PC-9 (cell line): ENCODE results near the gene CNTNAP2. TPM values are rescaled to one million over a fixed set of nuclear protein-coding genes. Genes with fewer than 3 reads are reported as not detected.

Experiments
- BruUV-seq: library from RNA; stranded (reverse); fragments of 400-500 nt; replicated peaks from 2 replicates; lab custom pipeline; 2021; lab: Mats Ljungman, UMichigan
- CTCF ChIA-PET: fragments of 300-600 bp; sonication (Branson Sonifier 250); formaldehyde crosslinking; loops from one replicate; lab custom pipeline; 2022; ENCODE audit warnings: antibody characterized with exemption; lab: Charles Lee
- POLR2A ChIA-PET: fragments of 300-600 bp; sonication (Branson Sonifier 250); formaldehyde crosslinking; loops from one replicate; lab custom pipeline; 2022; ENCODE audit warnings: antibody characterized with exemption; ENCODE audit not compliant: unreplicated experiment; lab: Charles Lee
- DNase-seq, 2 experiments: peaks; one replicate each; pipeline versions ENCODE4 v3.0.0 to v3.0.0-alpha.2; 2015 to 2022; ENCODE audit warnings: mixed read lengths in 1 of 2
- H2AFZ ChIP-seq: fragments of 200-600 bp; sonication (generic); 2 replicates; pipeline ENCODE4 v1.8.1; 2017; ENCODE audit warnings: antibody characterized with exemption
- H3F3A ChIP-seq: fragments of 200-600 bp; sonication (generic); 2 replicates; pipeline ENCODE4 v1.8.1; 2017; ENCODE audit warnings: antibody characterized with exemption, mild to moderate bottlenecking, low read depth; ENCODE audit not compliant: insufficient read depth
- H3K27ac ChIP-seq: fragments of 200-600 bp; sonication (generic); 2 replicates; pipeline ENCODE4 v1.6.1; 2016; ENCODE audit warnings: mixed run types
- H3K27me3 ChIP-seq: fragments of 200-600 bp; sonication (generic); 2 replicates; pipeline ENCODE4 v1.6.1; 2016; ENCODE audit warnings: low read depth, mixed run types; ENCODE audit not compliant: insufficient read depth
- H3K36me3 ChIP-seq: fragments of 200-600 bp; sonication (generic); 2 replicates; pipeline ENCODE4 v1.6.1; 2016; ENCODE audit warnings: low read depth, mixed run types
- H3K4me1 ChIP-seq: fragments of 200-600 bp; sonication (generic); replicated peaks from 2 replicates; pipeline ENCODE4 v1.6.1; 2016; ENCODE audit warnings: mixed run types; ENCODE audit not compliant: insufficient read depth
- H3K4me2 ChIP-seq: fragments of 200-600 bp; sonication (generic); 2 replicates; pipeline ENCODE4 v1.6.1; 2017; ENCODE audit warnings: mixed run types
- H3K4me3 ChIP-seq: fragments of 200-600 bp; sonication (generic); 2 replicates; pipeline ENCODE4 v1.6.1; 2016; ENCODE audit warnings: mixed run types
- H3K79me2 ChIP-seq: fragments of 200-600 bp; sonication (generic); 2 replicates; pipeline ENCODE4 v1.6.1; 2017; ENCODE audit warnings: low read depth, mixed run types
- H3K9me2 ChIP-seq: fragments of 200-600 bp; sonication (generic); 2 replicates; pipeline ENCODE4 v1.8.1; 2017; ENCODE audit warnings: mild to moderate bottlenecking; ENCODE audit not compliant: insufficient read depth
- H3K9me3 ChIP-seq: fragments of 200-600 bp; sonication (generic); 2 replicates; pipeline ENCODE4 v1.8.1; 2016; ENCODE audit warnings: low read depth; ENCODE audit not compliant: insufficient read depth
- H4K20me1 ChIP-seq: fragments of 200-600 bp; sonication (generic); 2 replicates; pipeline ENCODE4 v1.8.1; 2017; ENCODE audit not compliant: insufficient read depth
- CTCF ChIP-seq: fragments of 200-600 bp; sonication (generic); conservative IDR thresholded peaks from 2 replicates; pipeline ENCODE4 v1.6.1; 2017; ENCODE audit warnings: mixed run types, antibody characterized with exemption, mild to moderate bottlenecking, moderate library complexity
- EZH2 ChIP-seq: fragments of 200-600 bp; sonication (generic); IDR thresholded peaks from 2 replicates; pipeline ENCODE4 v1.8.0; 2017; ENCODE audit warnings: antibody characterized with exemption, low read depth
- intact Hi-C: fragments of 100-400 bp; cut with micrococcal nuclease; formaldehyde crosslinking; loops from one replicate; pipeline ENCODE4 v1.10.0; 2022; ENCODE audit not compliant: unreplicated experiment
- total RNA-seq: library from RNA; stranded (reverse); gene quantifications from 2 replicates; pipeline ENCODE4 v1.2.3, GENCODE V29; 2021

The CNTNAP2 gene
- total RNA-seq, 1 experiment from 2014 or later = not detected

GRCh38 chr7:146455091-146455655 lies 338.6 kb downstream of the CNTNAP2 start:
- H4K20me1 ChIP-seq = no peaks in the 10 kb centered on the region
- intact Hi-C loops = no loop called here
- H3K27me3 ChIP-seq = no peaks in the 10 kb centered on the region
- no peaks in the 10 kb centered on the region for H3K36me3 ChIP-seq
- no peak overlapping the region for H2AFZ ChIP-seq
- no peaks in the 10 kb centered on the region for H3K9me3 ChIP-seq
- no peak for TF ChIP-seq CTCF
- TF ChIP-seq EZH2 = no peak
- no peak overlapping the region for H3K4me3 ChIP-seq
- DNase-seq = no peak
- H3K4me2 ChIP-seq = no peak overlapping the region
- no TSS peak for BruUV-seq
- no peaks in the 10 kb centered on the region for H3K79me2 ChIP-seq
- ChIA-PET POLR2A (no interaction called here), CTCF (no interaction called here)
- no peaks in the 10 kb centered on the region for H3K9me2 ChIP-seq
- H3F3A ChIP-seq = no peaks in the 10 kb centered on the region
- no peaks in the 10 kb centered on the region for H3K4me1 ChIP-seq
- H3K27ac ChIP-seq = no peak overlapping the region

- DNase-seq = no peak
- no peaks in the 10 kb centered on the region for H3K9me2 ChIP-seq
- ChIA-PET CTCF (no interaction called here), POLR2A (no interaction called here)
- no peak overlapping the region for H3K4me2 ChIP-seq
- intact Hi-C loops = no loop called here
- no peaks in the 10 kb centered on the region for H3K4me1 ChIP-seq
- H3K9me3 ChIP-seq = no peaks in the 10 kb centered on the region
- H4K20me1 ChIP-seq = no peaks in the 10 kb centered on the region
- no peak overlapping the region for H2AFZ ChIP-seq
- TF ChIP-seq CTCF (no peak), EZH2 (no peak)
- H3K27me3 ChIP-seq = peaks cover 19% of the 10 kb centered on the region
- no peaks in the 10 kb centered on the region for H3F3A ChIP-seq
- no peaks in the 10 kb centered on the region for H3K79me2 ChIP-seq
- no peak overlapping the region for H3K4me3 ChIP-seq
- no peaks in the 10 kb centered on the region for H3K36me3 ChIP-seq
- BruUV-seq = no TSS peak
- H3K27ac ChIP-seq = no peak overlapping the region
These were observed 362.4 kb downstream of the CNTNAP2 start for GRCh38 chr7:146479040-146479439.

GRCh38 chr7:146486519-146486918 lies 369.9 kb downstream of the CNTNAP2 start:
- BruUV-seq = no TSS peak
- CTCF ChIA-PET = no interaction called here

More at GRCh38 chr7:146486519-146486918, 369.9 kb downstream of the CNTNAP2 start:
- Histone ChIP-seq H3K36me3 (no peaks in the 10 kb centered on the region), H4K20me1 (no peaks in the 10 kb centered on the region), H3K79me2 (no peaks in the 10 kb centered on the region), H3K27me3 (peaks cover 38% of the 10 kb centered on the region), H2AFZ (no peak overlapping the region), H3K9me2 (no peaks in the 10 kb centered on the region), H3K4me1 (no peaks in the 10 kb centered on the region), H3K9me3 (peaks cover 3% of the 10 kb centered on the region; the same call in 1 of the 2 replicates), H3K27ac (no peak overlapping the region), H3K4me2 (no peak overlapping the region), H3F3A (no peaks in the 10 kb centered on the region), H3K4me3 (no peak overlapping the region)
- intact Hi-C loops = no loop called here
- TF ChIP-seq EZH2 (no peak), CTCF (no peak)
- POLR2A ChIA-PET = no interaction called here
- DNase-seq = no peak
